ENCODE results near the gene ERP44.
A peak's percentile ranks its signal among the peaks of the same experiment; 100 is the strongest.
"Not testable (repeated sequence)": the region's sequence is repeated elsewhere in the genome, so short reads cannot be mapped to it uniquely, and the experiment has no call there.

ERP44 gene

DNA sequence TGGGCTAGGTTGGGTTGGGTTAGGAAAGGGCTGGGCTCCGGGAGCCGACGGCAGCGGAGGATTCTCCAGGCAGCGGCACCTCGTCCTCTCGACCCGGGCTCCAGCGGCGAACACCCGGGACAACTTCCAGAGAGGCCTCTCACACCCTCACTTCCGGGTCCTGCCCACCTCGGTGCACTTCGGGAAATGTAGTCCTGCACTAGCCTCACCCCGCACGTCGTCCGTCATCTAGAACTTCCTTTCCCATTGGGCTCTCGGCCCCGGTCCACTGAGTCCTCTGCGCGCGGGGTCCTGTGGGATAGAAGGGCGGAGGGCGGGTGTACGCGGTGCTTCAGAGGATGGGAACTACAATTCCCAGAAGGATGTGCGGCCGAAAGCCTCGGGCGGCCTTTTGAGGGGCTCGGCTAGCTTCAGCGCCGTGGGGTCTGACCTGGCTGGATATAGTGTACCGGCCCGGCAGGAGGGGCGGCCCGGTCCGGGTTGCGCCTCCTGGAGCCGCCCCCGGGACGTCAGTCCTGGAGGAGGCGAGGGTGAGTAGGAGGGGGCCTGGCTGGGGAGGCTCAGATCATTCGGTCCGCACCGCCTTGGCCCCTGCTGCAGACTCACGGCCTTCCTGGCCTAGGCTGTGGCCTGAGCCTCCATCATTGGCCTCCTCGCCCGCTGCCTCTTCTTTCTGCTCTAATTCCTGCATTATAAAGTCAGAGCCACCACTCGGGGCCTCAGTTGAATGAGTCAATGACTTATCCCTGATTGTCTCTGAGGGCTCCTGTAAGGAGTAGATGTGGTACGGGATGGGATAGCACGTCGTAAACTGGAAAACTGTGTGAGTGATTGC, at the start of gene ERP44, which contains the start of gene INVS:
ERP44 (minus strand) TSS at position 114 of the 835 bp plus-strand sequence. CDS start 160 bp downstream, outside the sequence.
INVS (plus strand) TSS at position 357 of the 835 bp plus-strand sequence. CDS start 5,279 bp downstream, outside the sequence.
- peak; percentile 98 to 99 for DNase-seq
- peak; percentile 92 for TF ChIP-seq POLR2A (IDR thresholded peaks at IDR 0.05; ENCODE audit: low read length)
- TF ChIP-seq GATA1 (IDR thresholded peaks at IDR 0.05; ENCODE audit: low read depth, low read length): no peak

DNA sequence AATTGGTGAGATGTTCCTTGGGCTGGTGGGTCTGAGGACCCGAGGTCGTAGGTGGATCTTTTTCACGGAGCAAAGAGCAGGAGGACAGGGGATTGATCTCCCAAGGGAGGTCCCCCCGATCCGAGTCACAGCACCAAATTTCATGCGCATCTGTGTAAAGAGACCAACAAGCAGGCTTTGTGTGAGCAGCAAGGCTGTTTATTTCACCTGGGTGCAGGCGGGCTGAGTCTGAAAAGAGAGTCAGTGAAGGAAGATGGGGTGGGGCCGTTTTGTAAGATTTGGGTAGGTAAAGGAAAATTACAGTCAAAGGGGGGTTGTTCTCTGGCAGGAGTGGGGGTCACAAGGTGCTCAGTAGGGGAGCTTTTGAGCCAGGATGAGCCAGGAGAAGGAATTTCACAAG, 47.2 kb upstream of the ERP44 start:
- DNase-seq: not testable (repeated sequence)

- peak; percentile 49 to 79 for DNase-seq
Observed at GRCh38 chr9:100145167-100145934, 46.6 kb upstream of the ERP44 start.

- DNase-seq: not testable (repeated sequence)
Observed at GRCh38 chr9:100141862-100142261, 43.1 kb upstream of the ERP44 start.

- DNase-seq: not testable (repeated sequence)
Observed at GRCh38 chr9:100140303-100140702, 41.5 kb upstream of the ERP44 start.

DNA sequence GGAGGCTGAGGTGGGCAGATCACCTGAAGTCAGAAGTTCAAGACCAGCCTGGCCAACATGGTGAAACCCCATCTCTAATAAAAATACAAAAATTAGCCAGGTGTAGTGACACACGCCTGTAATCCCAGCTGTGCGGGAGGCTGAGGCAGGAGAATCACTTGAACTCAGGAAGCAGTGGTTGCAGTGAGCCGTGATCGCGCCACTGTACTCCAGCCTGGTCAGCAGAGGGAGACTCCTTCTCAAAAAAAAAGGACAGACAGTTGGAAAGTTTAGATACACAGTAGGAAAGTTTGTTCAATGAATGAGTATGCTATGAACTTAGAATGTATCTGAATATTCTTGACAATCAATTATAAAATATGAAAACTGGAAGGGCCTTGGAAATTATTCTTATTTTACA, 38.0 kb upstream of the ERP44 start:
- DNase-seq: peak; percentile 37 to 39

DNA sequence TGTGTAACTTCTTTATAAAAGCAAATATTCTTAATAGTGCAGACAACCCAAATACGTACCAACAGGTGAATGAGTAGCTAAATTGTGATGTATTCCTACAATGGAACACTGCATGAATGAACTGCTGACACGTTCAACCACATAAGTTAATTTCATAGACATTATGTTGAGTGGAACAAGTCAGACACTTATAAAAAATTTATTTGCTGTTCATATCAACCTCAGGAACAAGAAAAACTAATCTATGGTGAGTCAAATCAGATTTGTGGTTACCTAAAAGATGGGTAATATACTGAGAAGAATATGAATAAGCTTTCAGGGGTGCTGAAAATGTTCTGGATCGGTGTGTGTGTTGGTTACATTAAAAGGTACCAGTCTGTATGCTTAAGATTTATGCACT, 35.9 kb upstream of the ERP44 start:
- no peak for TF ChIP-seq GATA1 (IDR thresholded peaks at IDR 0.05; ENCODE audit: low read depth, low read length)
- TF ChIP-seq POLR2A (IDR thresholded peaks at IDR 0.05; ENCODE audit: low read length): no peak

DNA sequence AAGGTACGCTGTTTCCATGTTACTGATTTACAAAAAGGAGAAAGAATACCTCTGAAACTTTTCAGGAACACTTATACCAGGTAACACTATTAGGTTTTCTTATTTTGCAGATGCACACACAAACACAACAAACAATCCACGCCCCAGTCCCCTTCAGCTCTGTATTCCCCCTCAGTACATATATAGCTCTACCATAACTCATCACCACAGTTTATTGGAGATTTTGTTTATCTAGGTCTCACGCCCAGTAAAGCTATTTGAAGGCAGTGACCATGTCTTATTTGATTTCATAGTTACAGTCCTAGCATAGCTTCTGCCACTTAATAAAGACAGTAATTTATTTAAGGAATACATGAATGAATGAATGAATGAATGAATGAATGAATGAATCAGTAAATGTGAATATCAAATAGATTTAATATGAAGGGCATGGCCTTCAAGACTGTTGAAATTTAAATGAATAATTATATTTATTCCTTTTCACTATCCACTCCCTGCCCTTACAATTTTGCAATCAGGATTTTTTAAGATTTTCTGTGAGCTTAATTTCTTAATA, 33.2 kb upstream of the ERP44 start:
- no peak for DNase-seq
- TF ChIP-seq POLR2A (IDR thresholded peaks at IDR 0.05; ENCODE audit: low read length): no peak
- TF ChIP-seq GATA1 (IDR thresholded peaks at IDR 0.05; ENCODE audit: low read depth, low read length): no peak

More for the DNA sequence above, 35.9 kb upstream of the ERP44 start:
- DNase-seq: no peak

DNA sequence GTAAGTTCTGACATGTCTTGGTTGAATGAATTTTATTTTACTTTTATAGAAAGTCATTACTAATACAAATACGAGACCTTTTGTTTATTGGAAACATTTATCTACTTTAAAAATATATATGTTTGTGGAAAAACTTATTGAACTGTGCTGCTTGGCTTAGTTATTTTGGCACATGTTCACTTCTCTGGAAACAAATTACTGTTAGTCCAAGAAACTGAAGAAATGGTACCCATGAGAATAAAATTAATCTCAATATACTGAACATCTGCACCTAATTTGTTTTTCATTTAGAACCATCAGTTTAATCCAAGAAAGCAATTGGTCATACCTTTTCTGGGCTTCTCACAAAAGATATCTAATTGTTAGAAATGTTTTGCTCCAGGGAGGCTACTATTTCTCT, 32.4 kb upstream of the ERP44 start:
- DNase-seq: no peak
- no peak for TF ChIP-seq POLR2A (IDR thresholded peaks at IDR 0.05; ENCODE audit: low read length)
- no peak for TF ChIP-seq GATA1 (IDR thresholded peaks at IDR 0.05; ENCODE audit: low read depth, low read length)

- TF ChIP-seq POLR2A (IDR thresholded peaks at IDR 0.05; ENCODE audit: low read length): no peak
- no peak for DNase-seq
Observed at GRCh38 chr9:100129772-100130171, 31.0 kb upstream of the ERP44 start.

DNA sequence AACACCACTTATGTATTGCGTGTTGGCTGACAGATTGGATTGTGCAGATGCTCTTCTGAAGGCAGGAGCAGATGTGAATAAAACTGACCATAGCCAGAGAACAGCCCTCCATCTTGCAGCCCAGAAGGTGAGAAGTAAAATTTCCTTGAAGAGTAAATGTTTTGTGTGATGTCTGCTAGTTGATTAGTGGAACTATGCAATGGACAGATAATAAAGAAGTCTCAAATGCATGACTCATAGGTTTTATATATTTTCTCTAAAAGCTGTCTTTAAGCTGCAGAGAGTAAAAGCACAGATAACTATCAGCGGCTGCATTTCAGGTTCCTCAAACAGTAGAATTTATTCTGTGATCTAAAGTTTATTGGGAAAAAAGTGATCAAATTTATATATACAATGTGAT, 27.6 kb upstream of the ERP44 start:
- peak; percentile 57 to 84 for DNase-seq
- TF ChIP-seq GATA1 (IDR thresholded peaks at IDR 0.05; ENCODE audit: low read depth, low read length) (no peak), POLR2A (IDR thresholded peaks at IDR 0.05; ENCODE audit: low read length) (no peak)

DNA sequence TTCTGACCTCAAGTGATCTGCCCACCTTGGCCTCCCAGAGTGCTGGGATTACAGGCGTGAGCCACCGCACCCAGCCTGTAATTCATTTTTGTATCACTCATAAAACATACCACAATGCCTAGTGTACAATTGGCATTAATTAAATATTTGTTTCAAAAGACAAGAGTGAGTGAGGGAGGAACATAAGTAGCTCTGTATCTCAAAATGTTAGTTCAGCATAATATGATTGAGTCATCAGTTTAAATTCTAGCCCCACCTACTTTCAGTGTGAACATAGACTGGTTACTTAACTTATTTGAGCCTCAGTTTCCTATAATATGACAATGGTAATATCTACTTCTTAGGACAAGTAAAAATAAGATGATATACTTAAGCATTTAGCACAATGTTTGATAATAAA, 27.1 kb upstream of the ERP44 start:
- DNase-seq: peak; percentile 44 to 46
- TF ChIP-seq GATA1 (IDR thresholded peaks at IDR 0.05; ENCODE audit: low read depth, low read length): no peak
- no peak for TF ChIP-seq POLR2A (IDR thresholded peaks at IDR 0.05; ENCODE audit: low read length)

GRCh38 chr9:100125236-100125635, 26.4 kb upstream of the ERP44 start:
- DNase-seq: no peak
- TF ChIP-seq POLR2A (IDR thresholded peaks at IDR 0.05; ENCODE audit: low read length): no peak
- no peak for TF ChIP-seq GATA1 (IDR thresholded peaks at IDR 0.05; ENCODE audit: low read depth, low read length)

- no peak for TF ChIP-seq GATA1 (IDR thresholded peaks at IDR 0.05; ENCODE audit: low read depth, low read length)
- TF ChIP-seq POLR2A (IDR thresholded peaks at IDR 0.05; ENCODE audit: low read length): no peak
Observed at GRCh38 chr9:100120286-100120685, 21.5 kb upstream of the ERP44 start.

GRCh38 chr9:100117316-100117715, 18.5 kb upstream of the ERP44 start:
- TF ChIP-seq GATA1 (IDR thresholded peaks at IDR 0.05; ENCODE audit: low read depth, low read length) (no peak), POLR2A (IDR thresholded peaks at IDR 0.05; ENCODE audit: low read length) (no peak)
- DNase-seq: no peak

More at GRCh38 chr9:100120286-100120685, 21.5 kb upstream of the ERP44 start:
- no peak for DNase-seq

All from erythroblast (primary cell).